Measurements from ENCODE around the gene NPAS1.

DNA sequence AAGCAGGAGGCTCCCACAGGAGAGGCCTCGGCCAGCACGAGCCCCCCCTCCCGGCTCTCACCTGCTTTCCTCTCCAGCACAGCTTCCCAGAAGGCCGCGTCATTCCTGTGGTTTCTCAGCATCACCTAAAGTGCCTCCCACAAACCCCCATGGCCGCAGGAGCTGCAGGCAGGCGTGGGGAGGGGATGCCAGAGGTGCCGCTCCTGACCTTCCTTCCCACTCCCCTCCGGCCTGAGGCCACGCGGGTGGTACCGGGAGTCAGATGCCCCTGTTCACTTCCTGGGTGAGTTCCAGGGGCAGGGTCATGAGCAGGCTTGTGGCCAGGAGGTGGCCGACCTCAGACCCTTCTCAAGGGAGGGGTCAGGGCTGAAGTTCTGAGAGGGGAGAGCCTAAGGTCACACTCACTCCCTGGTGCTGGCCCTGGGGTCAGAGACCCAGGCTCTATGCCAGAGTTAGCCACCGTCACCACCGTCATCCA, 14.4 kb upstream of the NPAS1 start:
- TF ChIP-seq, protein P1, sequence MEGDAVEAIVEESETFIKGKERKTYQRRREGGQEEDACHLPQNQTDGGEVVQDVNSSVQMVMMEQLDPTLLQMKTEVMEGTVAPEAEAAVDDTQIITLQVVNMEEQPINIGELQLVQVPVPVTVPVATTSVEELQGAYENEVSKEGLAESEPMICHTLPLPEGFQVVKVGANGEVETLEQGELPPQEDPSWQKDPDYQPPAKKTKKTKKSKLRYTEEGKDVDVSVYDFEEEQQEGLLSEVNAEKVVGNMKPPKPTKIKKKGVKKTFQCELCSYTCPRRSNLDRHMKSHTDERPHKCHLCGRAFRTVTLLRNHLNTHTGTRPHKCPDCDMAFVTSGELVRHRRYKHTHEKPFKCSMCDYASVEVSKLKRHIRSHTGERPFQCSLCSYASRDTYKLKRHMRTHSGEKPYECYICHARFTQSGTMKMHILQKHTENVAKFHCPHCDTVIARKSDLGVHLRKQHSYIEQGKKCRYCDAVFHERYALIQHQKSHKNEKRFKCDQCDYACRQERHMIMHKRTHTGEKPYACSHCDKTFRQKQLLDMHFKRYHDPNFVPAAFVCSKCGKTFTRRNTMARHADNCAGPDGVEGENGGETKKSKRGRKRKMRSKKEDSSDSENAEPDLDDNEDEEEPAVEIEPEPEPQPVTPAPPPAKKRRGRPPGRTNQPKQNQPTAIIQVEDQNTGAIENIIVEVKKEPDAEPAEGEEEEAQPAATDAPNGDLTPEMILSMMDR (CRISPR knock-in tag; IDR thresholded peaks at IDR 0.05): no peak
- no peak for TF ChIP-seq XRCC5 (optimal IDR thresholded peaks at IDR 0.05; ENCODE audit: low read length)
- TF ChIP-seq ZNF33A (CRISPR knock-in tag; IDR thresholded peaks at IDR 0.05; ENCODE audit: borderline replicate concordance): no peak
- TF ChIP-seq EZH2 (conservative IDR thresholded peaks at IDR 0.05; ENCODE audit: low read depth, low read length): no peak
- TF ChIP-seq DPF2 (CRISPR knock-in tag; IDR thresholded peaks at IDR 0.05; ENCODE audit: borderline replicate concordance, low read depth): no peak
- TF ChIP-seq TCF7L2 (IDR thresholded peaks at IDR 0.05; ENCODE audit: low read depth, low read length): no peak
- TF ChIP-seq, protein P2, sequence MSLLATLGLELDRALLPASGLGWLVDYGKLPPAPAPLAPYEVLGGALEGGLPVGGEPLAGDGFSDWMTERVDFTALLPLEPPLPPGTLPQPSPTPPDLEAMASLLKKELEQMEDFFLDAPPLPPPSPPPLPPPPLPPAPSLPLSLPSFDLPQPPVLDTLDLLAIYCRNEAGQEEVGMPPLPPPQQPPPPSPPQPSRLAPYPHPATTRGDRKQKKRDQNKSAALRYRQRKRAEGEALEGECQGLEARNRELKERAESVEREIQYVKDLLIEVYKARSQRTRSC (CRISPR knock-in tag; IDR thresholded peaks at IDR 0.05; ENCODE audit: low read depth): no peak
- TF ChIP-seq ZNF124 (CRISPR knock-in tag; IDR thresholded peaks at IDR 0.05): no peak
- TF ChIP-seq ESRRA (CRISPR knock-in tag; IDR thresholded peaks at IDR 0.05; ENCODE audit: low read depth): no peak
- no peak for TF ChIP-seq FOXK1 (CRISPR knock-in tag; IDR thresholded peaks at IDR 0.05; ENCODE audit: borderline replicate concordance, low read depth)
- TF ChIP-seq, protein P3, sequence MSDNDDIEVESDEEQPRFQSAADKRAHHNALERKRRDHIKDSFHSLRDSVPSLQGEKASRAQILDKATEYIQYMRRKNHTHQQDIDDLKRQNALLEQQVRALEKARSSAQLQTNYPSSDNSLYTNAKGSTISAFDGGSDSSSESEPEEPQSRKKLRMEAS (IDR thresholded peaks at IDR 0.05): peak; percentile 13; the same call in 1 of the 2 replicates
